DMS 273 (cell line): ENCODE data around the gene NGEF.

Experiments used
- DNase-seq: peaks from one replicate; lab custom pipeline; 2025; ENCODE audit not compliant: unreplicated experiment; lab: John Stamatoyannopoulos, UW

The NGEF gene

DNA sequence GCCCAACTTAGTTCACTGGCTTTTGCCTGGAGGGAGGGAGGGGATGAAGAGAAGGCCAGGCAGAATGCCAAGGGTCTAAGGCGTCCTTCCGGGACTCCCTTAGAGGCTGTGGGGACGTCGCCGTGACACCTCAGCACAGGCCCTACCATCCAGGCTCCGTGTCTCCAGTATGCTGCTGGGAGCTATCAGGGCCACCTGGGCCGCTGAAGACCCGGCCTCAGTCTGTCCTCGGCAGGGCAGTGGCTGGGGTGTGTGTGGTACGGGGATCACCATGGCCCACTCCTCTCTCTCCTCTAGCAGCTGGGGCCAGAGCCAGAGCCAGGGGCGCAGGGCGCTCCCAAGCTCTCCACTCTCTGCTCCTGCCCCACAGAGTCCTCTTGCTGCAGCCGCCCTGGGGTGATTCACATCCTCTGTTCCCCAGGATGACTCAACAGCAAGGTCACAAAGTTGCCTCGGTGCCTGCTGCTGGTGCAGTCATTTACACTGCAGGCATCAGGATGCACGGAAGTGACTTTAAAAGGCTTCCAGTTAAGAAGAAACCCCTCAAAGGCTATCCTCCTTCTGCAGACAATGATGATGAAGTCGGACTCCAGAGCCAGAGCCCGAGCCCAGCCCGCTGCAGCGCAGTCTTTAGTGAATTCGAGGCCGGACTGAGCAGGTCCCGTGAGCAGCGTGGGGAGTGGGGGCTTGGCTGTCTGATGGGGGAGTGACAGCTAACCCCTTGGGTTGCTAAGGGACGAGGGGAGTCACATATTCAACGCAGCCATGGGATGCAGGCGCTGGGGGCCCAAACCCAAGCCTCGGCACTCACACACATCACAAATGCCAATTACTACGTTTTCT lies 111.1 kb downstream of the NGEF start:
- no peak for DNase-seq

- no peak for DNase-seq
These were observed 112.0 kb downstream of the NGEF start for GRCh38 chr2:232900811-232901735.

DNA sequence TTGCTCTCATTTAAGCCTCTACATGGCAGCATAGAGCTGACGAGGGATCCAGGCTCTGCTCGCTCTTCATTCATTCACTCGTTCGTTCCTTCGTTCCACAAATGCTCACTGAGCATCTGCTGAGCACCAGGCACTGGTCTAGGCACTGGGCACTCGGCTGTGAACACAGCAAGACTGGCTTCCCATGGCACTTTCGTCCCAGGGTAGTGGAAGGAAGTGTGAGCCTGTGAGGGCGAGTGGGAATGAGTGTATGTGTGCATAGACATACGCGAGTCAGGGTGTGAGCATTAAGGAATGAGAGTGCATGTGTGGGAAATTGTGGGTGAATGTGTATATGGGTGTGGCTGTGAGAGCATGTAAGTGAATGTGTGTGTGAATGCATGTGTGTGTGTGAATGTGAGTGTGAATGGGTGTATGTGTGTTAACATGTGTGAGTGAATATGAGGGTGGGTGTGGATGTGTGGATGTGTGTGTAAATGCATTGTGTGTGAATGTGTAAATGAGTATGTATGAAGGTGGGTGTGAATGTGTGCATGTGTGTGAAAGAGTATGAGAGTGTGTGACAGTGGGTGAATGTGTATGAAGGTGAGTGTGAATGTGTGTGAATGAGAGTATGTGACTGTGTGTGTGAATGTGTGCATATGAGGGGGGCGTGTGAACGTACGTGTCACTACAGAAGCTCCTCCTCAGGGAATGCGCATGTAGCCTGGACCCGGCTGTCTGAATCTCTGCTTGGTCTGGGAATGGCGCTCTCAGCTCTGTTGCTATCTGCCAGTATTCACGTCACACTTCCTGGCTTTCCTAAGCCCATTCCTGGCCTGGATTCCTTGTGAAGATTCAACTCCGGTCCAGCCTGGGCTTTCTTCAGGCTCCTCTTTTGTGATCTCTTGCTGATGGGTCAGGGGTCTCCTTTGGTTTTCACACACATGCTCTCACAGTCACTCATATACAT lies 114.2 kb downstream of the NGEF start:
- no peak for DNase-seq

- no peak for DNase-seq
These were observed 115.3 kb downstream of the NGEF start for GRCh38 chr2:232897598-232898408.

DNA sequence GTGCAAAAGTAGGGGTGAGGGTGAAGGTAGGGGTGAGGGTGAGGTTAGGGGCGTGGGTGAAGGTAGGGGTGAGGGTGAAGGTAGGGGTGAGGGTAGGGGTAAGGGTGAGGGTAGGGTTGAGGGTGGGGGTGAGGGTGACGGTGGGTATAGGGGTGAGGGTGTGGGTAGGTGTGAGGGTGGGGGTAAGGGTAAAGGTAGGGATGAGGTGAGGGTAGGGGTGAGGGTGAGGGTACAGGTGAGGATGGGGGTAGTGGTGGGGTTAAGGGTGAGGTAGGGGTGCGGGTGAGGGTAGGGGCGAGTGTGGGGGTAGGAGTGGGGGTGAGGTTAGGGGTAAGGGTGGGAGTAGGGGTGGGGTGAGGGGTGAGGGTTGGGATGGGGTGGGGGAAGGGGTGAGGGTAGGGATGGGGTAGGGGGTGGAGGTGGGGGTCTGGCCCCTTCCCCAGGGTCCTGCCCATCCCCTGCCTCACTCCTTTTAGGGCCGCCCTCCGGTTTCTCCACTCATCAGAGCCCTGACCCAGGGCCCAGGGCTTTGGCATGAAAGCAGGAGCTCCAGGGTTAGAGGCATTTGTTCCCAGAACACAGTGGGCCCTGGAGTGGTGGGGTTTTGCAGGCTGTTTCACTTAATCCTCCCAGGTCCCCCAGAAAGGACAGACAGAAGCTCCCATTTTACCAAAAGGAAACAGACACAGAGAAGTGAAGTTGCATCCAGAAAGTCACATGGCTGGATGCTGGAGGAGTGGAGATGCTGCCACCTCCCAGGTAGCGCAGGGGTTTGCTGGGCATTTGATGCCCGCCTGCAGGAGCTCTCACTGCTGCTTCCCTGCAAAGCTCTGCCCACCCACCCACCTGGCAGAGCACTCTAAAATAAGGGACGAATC lies 116.1 kb downstream of the NGEF start:
- no peak for DNase-seq

GRCh38 chr2:232896111-232896510 lies 116.9 kb downstream of the NGEF start:
- DNase-seq = no peak

DNA sequence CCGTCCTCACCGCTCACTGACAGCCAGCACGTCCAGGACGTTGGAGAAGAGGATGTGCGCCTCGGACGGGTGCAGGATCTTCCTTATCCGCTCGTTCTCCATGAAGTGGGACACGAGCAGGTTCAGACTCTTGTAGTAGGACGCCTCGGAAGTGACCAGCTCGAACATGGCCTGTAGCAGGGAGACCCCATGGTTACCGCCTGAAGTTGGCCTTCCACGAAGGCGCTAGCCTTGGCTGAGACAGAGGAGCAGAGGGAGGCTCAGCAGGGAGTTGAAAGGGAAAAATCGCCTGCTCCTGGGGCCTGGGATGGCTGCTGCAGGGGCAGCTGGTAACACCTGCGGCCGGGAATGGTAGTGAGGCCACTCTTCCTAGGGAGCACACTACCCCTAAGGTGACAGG lies 118.3 kb downstream of the NGEF start:
- DNase-seq = no peak

GRCh38 chr2:232894251-232894650 lies 118.8 kb downstream of the NGEF start:
- DNase-seq = no peak

DNA sequence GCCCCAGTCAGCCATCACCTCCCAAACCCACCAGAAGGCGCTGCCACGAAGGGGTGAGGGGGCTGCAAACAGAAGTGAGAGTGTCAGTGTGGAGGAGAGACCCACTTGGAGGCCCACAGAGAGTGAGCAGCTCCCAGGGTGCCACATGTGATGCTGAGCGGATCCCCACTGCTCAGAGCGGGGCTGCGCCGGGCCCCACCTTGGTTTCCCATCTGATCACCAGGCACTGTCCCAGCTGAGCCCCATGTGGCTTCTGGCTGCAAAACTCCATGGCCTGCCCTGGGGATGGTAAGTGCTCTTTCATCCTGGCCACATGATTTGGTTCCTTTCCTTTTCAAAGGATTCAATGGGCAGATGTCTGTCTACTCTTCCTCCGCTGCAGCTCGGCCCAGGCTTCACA lies 119.2 kb downstream of the NGEF start:
- no peak for DNase-seq

DNA sequence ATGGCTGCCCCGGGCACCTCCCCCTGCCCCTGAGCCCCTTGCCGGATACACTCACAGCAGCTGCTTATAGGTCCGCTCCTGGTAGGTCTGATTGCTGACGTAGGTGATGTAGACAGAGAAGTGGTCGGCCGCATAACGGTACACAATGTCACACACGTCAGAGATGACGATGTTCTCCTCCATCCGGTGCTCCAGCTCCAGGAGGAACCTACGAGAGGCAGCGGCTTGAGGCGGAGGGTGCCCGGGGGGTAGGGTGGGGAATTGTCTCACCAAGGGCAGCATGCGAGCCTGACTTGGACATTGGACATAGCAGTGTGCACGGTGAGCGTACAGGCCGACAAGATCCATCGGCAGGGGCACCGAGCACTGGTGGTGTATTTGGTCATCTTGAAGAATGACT lies 120.2 kb downstream of the NGEF start:
- DNase-seq = no peak

- DNase-seq = no peak
These were observed 120.8 kb downstream of the NGEF start for GRCh38 chr2:232892221-232892620.

- DNase-seq = no peak
These were observed 121.4 kb downstream of the NGEF start for GRCh38 chr2:232891621-232892071.

DNA sequence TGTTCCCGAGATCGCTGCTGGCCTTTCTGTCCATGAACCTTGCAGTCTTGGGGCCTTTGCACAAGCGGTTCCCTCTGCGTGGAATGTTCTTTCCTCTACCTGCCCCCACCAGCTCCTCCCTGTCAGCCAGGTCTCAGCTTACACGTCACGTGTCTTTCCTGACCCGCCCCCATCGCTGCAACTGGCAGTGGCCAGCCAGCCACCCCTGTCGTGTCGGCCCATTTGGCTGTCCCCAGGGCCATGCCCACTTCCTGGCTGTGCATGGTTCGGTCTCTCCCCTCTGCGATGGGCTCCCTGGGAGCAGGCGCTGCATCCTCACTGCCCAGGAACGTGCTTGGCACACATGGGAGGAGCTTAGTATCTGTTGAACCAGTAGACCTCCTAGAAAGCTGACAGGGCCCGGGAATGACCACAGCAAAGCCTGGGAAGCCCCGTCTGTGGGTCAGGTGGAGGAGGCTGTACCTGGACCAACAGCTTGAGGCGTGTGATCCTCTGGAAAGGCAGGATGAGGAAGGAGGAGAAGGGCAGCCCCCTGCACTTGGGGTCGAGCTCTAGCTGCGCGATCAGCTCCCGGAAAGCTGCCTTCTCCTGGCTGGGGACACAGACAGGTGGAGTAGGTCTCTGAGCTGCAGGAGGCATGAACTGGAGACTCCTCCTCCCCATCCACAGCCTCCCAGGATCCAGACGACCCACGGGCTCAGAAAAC lies 122.0 kb downstream of the NGEF start:
- DNase-seq = no peak

DNA sequence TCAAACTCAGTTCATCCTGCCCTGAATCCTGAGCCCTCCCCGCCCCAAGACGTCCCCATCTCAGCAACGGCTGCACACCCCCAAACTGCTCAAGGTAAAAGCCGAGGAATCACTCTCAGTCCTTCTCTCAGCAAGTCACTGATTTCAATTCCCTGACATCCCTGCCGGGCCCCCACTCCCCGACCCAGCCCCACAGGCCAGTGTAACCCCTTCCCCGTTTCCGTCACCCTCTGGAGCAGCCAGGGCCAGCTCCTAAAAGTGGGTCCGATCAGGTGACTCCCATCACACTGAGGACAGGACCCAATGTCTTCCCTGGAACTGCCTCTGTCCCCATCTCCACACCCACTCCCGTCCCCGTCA lies 122.5 kb downstream of the NGEF start:
- no peak for DNase-seq

- no peak for DNase-seq
These were observed 123.1 kb downstream of the NGEF start for GRCh38 chr2:232889876-232890401.

DNA sequence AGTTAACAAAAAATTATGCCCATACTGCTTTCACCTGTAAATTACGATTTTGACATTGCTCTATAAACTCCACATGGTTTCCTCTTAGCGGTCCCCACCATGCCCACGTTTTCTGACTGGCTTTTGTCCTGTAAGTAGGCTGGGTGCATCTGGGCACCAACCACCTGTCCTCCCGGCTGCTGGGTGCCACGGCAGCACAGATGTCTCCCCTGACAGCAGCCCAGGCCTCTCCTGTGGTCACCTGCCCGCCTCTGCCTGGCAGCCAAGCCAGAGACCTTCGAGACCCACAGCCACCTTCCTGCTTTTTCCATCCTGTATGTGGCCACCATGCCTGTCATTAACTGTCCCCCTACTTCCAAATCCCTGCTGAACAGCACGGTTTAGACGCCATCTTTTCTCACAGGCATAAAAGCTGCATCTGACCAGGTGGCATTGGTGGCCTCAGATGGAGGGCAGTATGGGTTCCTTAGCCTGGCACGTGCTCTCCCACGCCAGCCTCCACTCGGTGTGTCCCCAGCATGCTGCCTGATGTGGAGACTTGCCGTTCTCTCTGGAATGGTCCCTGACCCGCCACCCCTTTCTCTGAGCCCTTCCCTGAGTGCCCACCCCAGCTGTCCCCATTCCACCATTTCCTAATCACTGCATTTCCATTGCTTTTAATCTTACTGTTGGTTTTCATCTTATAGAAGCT lies 124.1 kb downstream of the NGEF start:
- no peak for DNase-seq

- DNase-seq = no peak
These were observed 124.8 kb downstream of the NGEF start for GRCh38 chr2:232888099-232888836.
